GM18870 (cell line): ENCODE measurements around the gene SRGAP3.

ENCODE experiments used
- ATAC-seq: cut with Tn5 transposase; IDR thresholded peaks from one replicate; pipeline ENCODE4 v1.9.1; 2021; ENCODE audit warnings: moderate library complexity; ENCODE audit not compliant: unreplicated experiment

The SRGAP3 gene

GRCh38 chr3:9254764-9255163 lies 5.3 kb upstream of the SRGAP3 start:
- no peak for ATAC-seq

GRCh38 chr3:9253327-9253726 lies 3.9 kb upstream of the SRGAP3 start:
- no peak for ATAC-seq

- no peak for ATAC-seq
Observed at GRCh38 chr3:9251055-9251786, 1.8 kb upstream of the SRGAP3 start.

- ATAC-seq: no peak
Observed at GRCh38 chr3:9250236-9250635, 790 bp upstream of the SRGAP3 start.

GRCh38 chr3:9248522-9249271 lies 749 bp downstream of the SRGAP3 start:
- ATAC-seq: no peak

- no peak for ATAC-seq
Observed at GRCh38 chr3:9247941-9248521, 1.4 kb downstream of the SRGAP3 start.

- ATAC-seq: no peak
Observed at GRCh38 chr3:9247361-9247940, 2.0 kb downstream of the SRGAP3 start.

GRCh38 chr3:9246189-9246588 lies 3.3 kb downstream of the SRGAP3 start:
- ATAC-seq: no peak

GRCh38 chr3:9244495-9245183 lies 4.8 kb downstream of the SRGAP3 start:
- no peak for ATAC-seq

- ATAC-seq: no peak
Observed at GRCh38 chr3:9241956-9242355, 7.5 kb downstream of the SRGAP3 start.

- no peak for ATAC-seq
Observed at GRCh38 chr3:9239680-9240079, 9.8 kb downstream of the SRGAP3 start.

GRCh38 chr3:9238721-9239295 lies 10.6 kb downstream of the SRGAP3 start:
- no peak for ATAC-seq

GRCh38 chr3:9238276-9238675 lies 11.2 kb downstream of the SRGAP3 start:
- no peak for ATAC-seq

GRCh38 chr3:9233814-9234600 lies 15.4 kb downstream of the SRGAP3 start:
- ATAC-seq: no peak

- no peak for ATAC-seq
Observed at GRCh38 chr3:9233101-9233500, 16.3 kb downstream of the SRGAP3 start.

- ATAC-seq: no peak
Observed at GRCh38 chr3:9231937-9232336, 17.5 kb downstream of the SRGAP3 start.

- no peak for ATAC-seq
Observed at GRCh38 chr3:9231471-9231870, 18.0 kb downstream of the SRGAP3 start.

GRCh38 chr3:9231006-9231405 lies 18.4 kb downstream of the SRGAP3 start:
- ATAC-seq: no peak

- ATAC-seq: no peak
Observed at GRCh38 chr3:9230596-9230995, 18.9 kb downstream of the SRGAP3 start.

GRCh38 chr3:9229879-9230278 lies 19.6 kb downstream of the SRGAP3 start:
- ATAC-seq: no peak
